ENCODE data around the gene PTH1R. TPM values are rescaled to one million over a fixed set of nuclear protein-coding genes. Genes with fewer than 3 reads are reported as not detected.

PTH1R gene
- total RNA-seq, 1 experiment from 2014 or later = not detected

- CTCF ChIA-PET = no interaction called here
- ATAC-seq = no peak
- H3K27me3 ChIP-seq (ENCODE audit: control insufficient read depth, insufficient read depth, low read length) = no peaks in the 10 kb centered on the region
These were observed 8.1 kb upstream of the PTH1R start for GRCh38 chr3:46869440-46869839.

GRCh38 chr3:46870651-46871050 lies 6.9 kb upstream of the PTH1R start:
- CTCF ChIA-PET = no interaction called here

More at GRCh38 chr3:46869440-46869839, 8.1 kb upstream of the PTH1R start:
- Histone ChIP-seq H3K4me3 (ENCODE audit: low read depth in 2 of 2, low read length in 2 of 2) (no peak overlapping the region), H3K27ac (ENCODE audit: low read length) (no peak overlapping the region), H3K36me3 (ENCODE audit: control insufficient read depth, insufficient read depth, low read length) (no peaks in the 10 kb centered on the region), H3K4me1 (ENCODE audit: control insufficient read depth, insufficient read depth, low read length) (no peaks in the 10 kb centered on the region), H3K9me3 (ENCODE audit: control insufficient read depth, insufficient read depth, low read depth, low read length) (no peaks in the 10 kb centered on the region)
- in situ Hi-C loops (cut with HindIII; ENCODE audit: low pct_unique_long_range_greater_than_20kb, low sequenced_read_pairs) (no loop called here), intact Hi-C loops (cut with micrococcal nuclease; ENCODE audit: unreplicated experiment) (loop anchor here (5.0 kb wide), 1 partner anchor 38 kb away; no protein-coding TSS in a partner anchor)
- no TSS peak for BruUV-seq (replicated peaks)
- no peak for DNase-seq (ENCODE audit: low read depth, low spot score)
- POLR2A ChIA-PET = no interaction called here
- TF ChIP-seq, protein P1, sequence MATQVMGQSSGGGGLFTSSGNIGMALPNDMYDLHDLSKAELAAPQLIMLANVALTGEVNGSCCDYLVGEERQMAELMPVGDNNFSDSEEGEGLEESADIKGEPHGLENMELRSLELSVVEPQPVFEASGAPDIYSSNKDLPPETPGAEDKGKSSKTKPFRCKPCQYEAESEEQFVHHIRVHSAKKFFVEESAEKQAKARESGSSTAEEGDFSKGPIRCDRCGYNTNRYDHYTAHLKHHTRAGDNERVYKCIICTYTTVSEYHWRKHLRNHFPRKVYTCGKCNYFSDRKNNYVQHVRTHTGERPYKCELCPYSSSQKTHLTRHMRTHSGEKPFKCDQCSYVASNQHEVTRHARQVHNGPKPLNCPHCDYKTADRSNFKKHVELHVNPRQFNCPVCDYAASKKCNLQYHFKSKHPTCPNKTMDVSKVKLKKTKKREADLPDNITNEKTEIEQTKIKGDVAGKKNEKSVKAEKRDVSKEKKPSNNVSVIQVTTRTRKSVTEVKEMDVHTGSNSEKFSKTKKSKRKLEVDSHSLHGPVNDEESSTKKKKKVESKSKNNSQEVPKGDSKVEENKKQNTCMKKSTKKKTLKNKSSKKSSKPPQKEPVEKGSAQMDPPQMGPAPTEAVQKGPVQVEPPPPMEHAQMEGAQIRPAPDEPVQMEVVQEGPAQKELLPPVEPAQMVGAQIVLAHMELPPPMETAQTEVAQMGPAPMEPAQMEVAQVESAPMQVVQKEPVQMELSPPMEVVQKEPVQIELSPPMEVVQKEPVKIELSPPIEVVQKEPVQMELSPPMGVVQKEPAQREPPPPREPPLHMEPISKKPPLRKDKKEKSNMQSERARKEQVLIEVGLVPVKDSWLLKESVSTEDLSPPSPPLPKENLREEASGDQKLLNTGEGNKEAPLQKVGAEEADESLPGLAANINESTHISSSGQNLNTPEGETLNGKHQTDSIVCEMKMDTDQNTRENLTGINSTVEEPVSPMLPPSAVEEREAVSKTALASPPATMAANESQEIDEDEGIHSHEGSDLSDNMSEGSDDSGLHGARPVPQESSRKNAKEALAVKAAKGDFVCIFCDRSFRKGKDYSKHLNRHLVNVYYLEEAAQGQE (IDR thresholded peaks at IDR 0.05; ENCODE audit: insufficient read depth in 1 of 2, low read depth in 2 of 2, low read length in 1 of 2) = no peak
- TF ChIP-seq TCF7L2 (IDR thresholded peaks at IDR 0.05; ENCODE audit: low read depth, low read length) (no peak), SIN3A (IDR thresholded peaks at IDR 0.05; ENCODE audit: borderline replicate concordance, insufficient read depth, low read depth, low read length) (no peak), POLR2AphosphoS5 (IDR thresholded peaks at IDR 0.05; ENCODE audit: low read depth, low read length) (no peak)
- TF ChIP-seq, protein P2, sequence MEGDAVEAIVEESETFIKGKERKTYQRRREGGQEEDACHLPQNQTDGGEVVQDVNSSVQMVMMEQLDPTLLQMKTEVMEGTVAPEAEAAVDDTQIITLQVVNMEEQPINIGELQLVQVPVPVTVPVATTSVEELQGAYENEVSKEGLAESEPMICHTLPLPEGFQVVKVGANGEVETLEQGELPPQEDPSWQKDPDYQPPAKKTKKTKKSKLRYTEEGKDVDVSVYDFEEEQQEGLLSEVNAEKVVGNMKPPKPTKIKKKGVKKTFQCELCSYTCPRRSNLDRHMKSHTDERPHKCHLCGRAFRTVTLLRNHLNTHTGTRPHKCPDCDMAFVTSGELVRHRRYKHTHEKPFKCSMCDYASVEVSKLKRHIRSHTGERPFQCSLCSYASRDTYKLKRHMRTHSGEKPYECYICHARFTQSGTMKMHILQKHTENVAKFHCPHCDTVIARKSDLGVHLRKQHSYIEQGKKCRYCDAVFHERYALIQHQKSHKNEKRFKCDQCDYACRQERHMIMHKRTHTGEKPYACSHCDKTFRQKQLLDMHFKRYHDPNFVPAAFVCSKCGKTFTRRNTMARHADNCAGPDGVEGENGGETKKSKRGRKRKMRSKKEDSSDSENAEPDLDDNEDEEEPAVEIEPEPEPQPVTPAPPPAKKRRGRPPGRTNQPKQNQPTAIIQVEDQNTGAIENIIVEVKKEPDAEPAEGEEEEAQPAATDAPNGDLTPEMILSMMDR (IDR thresholded peaks at IDR 0.05) = no peak

More at GRCh38 chr3:46870651-46871050, 6.9 kb upstream of the PTH1R start:
- Histone ChIP-seq H3K27me3 (ENCODE audit: control insufficient read depth, insufficient read depth, low read length) (no peaks in the 10 kb centered on the region), H3K27ac (ENCODE audit: low read length) (no peak overlapping the region), H3K36me3 (ENCODE audit: control insufficient read depth, insufficient read depth, low read length) (no peaks in the 10 kb centered on the region), H3K4me1 (ENCODE audit: control insufficient read depth, insufficient read depth, low read length) (no peaks in the 10 kb centered on the region), H3K4me3 (ENCODE audit: low read depth in 2 of 2, low read length in 2 of 2) (no peak overlapping the region), H3K9me3 (ENCODE audit: control insufficient read depth, insufficient read depth, low read depth, low read length) (no peaks in the 10 kb centered on the region)
- ATAC-seq (no peak), DNase-seq (ENCODE audit: low read depth, low spot score) (no peak)
- no TSS peak for BruUV-seq (replicated peaks)
- POLR2A ChIA-PET = no interaction called here
- intact Hi-C loops (cut with micrococcal nuclease; ENCODE audit: unreplicated experiment) (no loop called here), in situ Hi-C loops (cut with HindIII; ENCODE audit: low pct_unique_long_range_greater_than_20kb, low sequenced_read_pairs) (no loop called here)
- TF ChIP-seq POLR2AphosphoS5 (IDR thresholded peaks at IDR 0.05; ENCODE audit: low read depth, low read length) = no peak
- no peak for TF ChIP-seq TCF7L2 (IDR thresholded peaks at IDR 0.05; ENCODE audit: low read depth, low read length)
- TF ChIP-seq SIN3A (IDR thresholded peaks at IDR 0.05; ENCODE audit: borderline replicate concordance, insufficient read depth, low read depth, low read length) = no peak
- TF ChIP-seq, protein P2 (IDR thresholded peaks at IDR 0.05) = no peak
- TF ChIP-seq, protein P1 (IDR thresholded peaks at IDR 0.05; ENCODE audit: insufficient read depth in 1 of 2, low read depth in 2 of 2, low read length in 1 of 2) = no peak

Data from Panc1 (cell line).